Esophagus squamous epithelium (tissue), 5 donors: ENCODE results near the gene GPR62. TPM values are rescaled to one million over a fixed set of nuclear protein-coding genes. Genes with fewer than 3 reads are reported as not detected.

Experiments used
- DNase-seq: peaks from one replicate; lab custom pipeline; 2025; lab: John Stamatoyannopoulos, UW
- H3K27ac ChIP-seq, 4 donors: fragments of 200-600 bp; sonication (generic); one replicate each; pipeline ENCODE4 v1.5.1; 2016 to 2019; ENCODE audit warnings: mild to moderate bottlenecking in 1 of 4
- H3K27me3 ChIP-seq, 4 donors: fragments of 200-600 bp; sonication (generic); 1 replicate in 3 of 4; 2 replicates in 1 of 4; pipeline versions ENCODE4 v1.5.1 to v1.6.0; 2017 to 2021; ENCODE audit warnings: antibody characterized with exemption in 1 of 4
- H3K36me3 ChIP-seq, 3 donors: fragments of 200-600 bp; sonication (generic); one replicate each; pipeline ENCODE4 v1.5.1; 2016 to 2019
- H3K4me1 ChIP-seq, 3 donors: fragments of 200-600 bp; sonication (generic); one replicate each; pipeline ENCODE4 v1.5.1; 2017 to 2019
- H3K4me3 ChIP-seq, 4 donors: fragments of 200-600 bp; sonication (generic); 1 replicate in 3 of 4; 2 replicates in 1 of 4; pipeline ENCODE4 v1.5.1; 2016 to 2019; ENCODE audit warnings: mild to moderate bottlenecking in 2 of 4, moderate library complexity in 1 of 4
- H3K9me3 ChIP-seq, 3 donors: fragments of 200-600 bp; sonication (generic); one replicate each; pipeline ENCODE4 v1.5.1; 2016 to 2019
- CTCF ChIP-seq, 6 experiments: fragments of 450-650 bp in 4 of 6; fragments of 200-600 bp in 2 of 6; sonication (generic) in 2 of 6; IDR thresholded peaks; one replicate each; pipeline ENCODE4 v1.5.1; 2016 to 2019; ENCODE audit warnings: antibody characterized with exemption in 6 of 6, mild to moderate bottlenecking in 4 of 6, moderate library complexity in 4 of 6
- POLR2A ChIP-seq, 4 donors: fragments of 450-650 bp; IDR thresholded peaks; one replicate each; pipeline ENCODE4 v1.6.1; 2017; ENCODE audit warnings: antibody characterized with exemption in 4 of 4, mild to moderate bottlenecking in 4 of 4, moderate library complexity in 3 of 4
- WGBS, 2 donors: methylation state at CpG; one replicate each; pipeline ENCODE4 v1.1.5; 2018; 5-methylcytosine and 5-hydroxymethylcytosine counted together
- intact Hi-C: fragments of 100-400 bp; cut with DNase I; formaldehyde crosslinking; loops from one replicate; pipeline ENCODE4 v1.15.0; 2022
- total RNA-seq, 4 donors: library from RNA; depleted of rRNA; stranded (reverse); fragments of >200 nt; gene quantifications; one replicate each; pipeline ENCODE4 v1.1.0, GENCODE V29; 2016
- donor health status: DM: yes; HTN: yes; CAD: no.

The GPR62 gene
- total RNA-seq, 4 donors from 2014 or later = 0.09 to 0.38 TPM; not detected in 2

- Histone ChIP-seq H3K27me3 (peaks cover 0 to 18% (median 0%) of the 10 kb centered on the region in 4 donors), H3K9me3 (no peaks in the 10 kb centered on the region), H3K27ac (no peak overlapping the region), H3K4me3 (no peak overlapping the region), H3K36me3 (peaks cover 0 to 37% (median 0%) of the 10 kb centered on the region in 3 donors), H3K4me1 (peaks cover 14 to 37% (median 14%) of the 10 kb centered on the region in 3 donors)
- 88 to 100% methylated on average over 1 of the region's 15 CpGs for WGBS, 2 donors
- TF ChIP-seq POLR2A (IDR thresholded peaks at IDR 0.05) = no peak
- no peak for TF ChIP-seq CTCF (IDR thresholded peaks at IDR 0.05)
- DNase-seq = no peak
- intact Hi-C loops = no loop called here
Observed at GRCh38 chr3:51957520-51958205, 2.5 kb downstream of the GPR62 start.

- Histone ChIP-seq H3K27ac (no peak overlapping the region), H3K36me3 (peaks cover 0 to 37% (median 0%) of the 10 kb centered on the region in 3 donors), H3K4me3 (no peak overlapping the region), H3K9me3 (no peaks in the 10 kb centered on the region), H3K27me3 (peaks cover 0 to 18% (median 0%) of the 10 kb centered on the region in 4 donors), H3K4me1 (peaks cover 14 to 44% (median 16%) of the 10 kb centered on the region in 3 donors)
- TF ChIP-seq POLR2A (IDR thresholded peaks at IDR 0.05) (no peak), CTCF (IDR thresholded peaks at IDR 0.05) (no peak)
- no peak for DNase-seq
- WGBS, 2 donors = 94 to 97% methylated on average over 7 to 9 of the region's 20 CpGs
- intact Hi-C loops = no loop called here
Observed at GRCh38 chr3:51958603-51959521, 3.7 kb downstream of the GPR62 start.

- Histone ChIP-seq H3K4me1 (peaks cover 14 to 52% (median 16%) of the 10 kb centered on the region in 3 donors), H3K27me3 (peaks cover 0 to 14% (median 0%) of the 10 kb centered on the region in 4 donors), H3K9me3 (no peaks in the 10 kb centered on the region), H3K27ac (no peak overlapping the region), H3K36me3 (peaks cover 0 to 37% (median 0%) of the 10 kb centered on the region in 3 donors), H3K4me3 (no peak overlapping the region)
- intact Hi-C loops = no loop called here
- no peak for DNase-seq
- 93% methylated on average over 3 of the region's 7 CpGs; no CpG with 5 or more reads in 1 of the 2 donors for WGBS, 2 donors
- TF ChIP-seq CTCF (IDR thresholded peaks at IDR 0.05) = no peak
Observed at GRCh38 chr3:51959651-51960050, 4.5 kb downstream of the GPR62 start.

- Histone ChIP-seq H3K27ac (no peak overlapping the region), H3K36me3 (peaks cover 0 to 37% (median 0%) of the 10 kb centered on the region in 3 donors), H3K4me1 (peaks cover 13 to 53% (median 13%) of the 10 kb centered on the region in 3 donors), H3K27me3 (peaks cover 0 to 7% (median 0%) of the 10 kb centered on the region in 4 donors), H3K4me3 (no peak overlapping the region), H3K9me3 (no peaks in the 10 kb centered on the region)
- DNase-seq = no peak
- intact Hi-C loops = no loop called here
- TF ChIP-seq POLR2A (IDR thresholded peaks at IDR 0.05) (no peak), CTCF (IDR thresholded peaks at IDR 0.05) (no peak)
- 66 to 100% methylated on average over 1 to 3 of the region's 10 CpGs for WGBS, 2 donors
Observed at GRCh38 chr3:51960386-51960785, 5.2 kb downstream of the GPR62 start.
